NOMO-1 (cell line): ENCODE results near the gene C6orf136.
A peak's percentile ranks its signal among the peaks of the same experiment; 100 is the strongest.
"Not testable (repeated sequence)": the region's sequence is repeated elsewhere in the genome, so short reads cannot be mapped to it uniquely, and the experiment has no call there.

Experiments
- DNase-seq, 2 experiments: peaks; one replicate each; lab custom pipeline; 2025; ENCODE audit not compliant: unreplicated experiment in 2 of 2; lab: John Stamatoyannopoulos, UW

The C6orf136 gene

DNA sequence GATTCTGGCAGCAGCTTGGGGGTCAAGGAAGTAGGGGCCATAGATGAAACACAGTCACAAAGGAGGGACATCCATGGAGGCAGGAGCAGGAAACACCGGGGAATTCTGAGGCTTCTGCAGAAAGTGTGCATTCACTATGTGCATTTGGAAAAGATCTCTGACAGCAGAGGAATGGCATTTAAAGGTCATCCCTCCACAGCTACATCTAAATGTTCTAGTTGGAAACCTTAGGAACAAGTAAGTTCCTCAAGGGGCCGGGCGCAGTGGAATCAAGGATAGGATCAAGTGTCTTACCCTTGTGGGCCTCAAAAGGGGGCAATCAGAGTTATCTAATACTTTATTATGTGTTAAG, 8.8 kb downstream of the C6orf136 start:
- no peak for DNase-seq

DNA sequence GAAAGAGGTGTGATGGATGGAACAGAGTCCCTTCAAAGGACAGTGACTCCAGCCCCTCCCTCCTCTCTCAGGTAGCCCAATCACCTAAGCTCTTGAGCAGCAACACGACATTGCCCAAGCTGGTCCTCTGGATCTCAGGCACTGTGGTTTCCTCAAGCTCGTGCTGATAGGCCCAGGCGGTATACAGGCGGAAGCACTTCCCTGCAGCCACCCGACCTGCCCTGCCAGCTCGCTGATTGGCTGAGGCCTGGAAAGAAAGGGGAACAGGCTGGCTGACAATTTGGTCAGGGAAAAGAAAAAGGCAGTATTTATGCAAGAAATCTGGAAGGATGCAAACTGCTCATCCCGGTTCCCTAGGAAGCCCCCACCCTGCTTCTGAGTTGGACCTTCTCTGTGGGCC, 9.6 kb downstream of the C6orf136 start:
- peak; percentile 77 to 78 for DNase-seq

DNA sequence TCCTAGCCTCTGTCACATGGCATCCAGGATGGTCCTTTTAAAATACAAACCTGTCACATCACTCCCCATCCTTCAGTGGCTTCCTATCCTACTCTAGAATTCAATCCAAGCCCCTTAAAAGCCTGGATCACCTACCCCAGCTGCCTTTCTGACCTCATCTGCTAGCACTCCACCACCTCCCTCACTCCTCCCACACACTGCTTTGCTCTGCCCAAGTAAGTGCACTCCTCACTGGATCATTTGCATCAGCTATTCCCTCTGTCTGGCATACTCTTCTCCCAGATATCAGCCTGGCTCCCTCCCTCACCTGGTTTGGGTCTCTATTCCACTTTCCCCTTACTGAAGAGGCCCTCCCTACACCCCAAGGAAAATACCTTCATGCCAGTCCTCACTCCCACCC, 10.5 kb downstream of the C6orf136 start:
- DNase-seq = no peak

DNA sequence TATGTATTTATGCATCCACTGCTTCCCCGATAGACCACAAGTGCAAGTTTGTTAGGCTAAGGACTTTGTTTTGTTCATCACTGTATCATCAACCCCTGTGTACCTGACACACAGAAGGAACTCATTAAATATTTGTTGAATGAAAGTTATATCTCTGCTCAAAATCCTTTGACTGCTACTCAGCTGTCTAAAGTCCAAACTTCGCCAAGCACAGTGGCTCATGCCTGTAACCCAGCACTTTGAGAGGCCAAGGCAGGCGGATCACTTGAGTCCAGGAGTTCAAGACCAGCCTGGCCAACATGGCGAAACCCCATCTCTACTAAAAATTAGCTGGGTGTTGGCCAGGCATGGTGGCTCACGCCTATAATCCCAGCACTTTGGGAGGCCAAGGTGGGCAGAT, 11.0 kb downstream of the C6orf136 start:
- DNase-seq = not testable (repeated sequence)

DNA sequence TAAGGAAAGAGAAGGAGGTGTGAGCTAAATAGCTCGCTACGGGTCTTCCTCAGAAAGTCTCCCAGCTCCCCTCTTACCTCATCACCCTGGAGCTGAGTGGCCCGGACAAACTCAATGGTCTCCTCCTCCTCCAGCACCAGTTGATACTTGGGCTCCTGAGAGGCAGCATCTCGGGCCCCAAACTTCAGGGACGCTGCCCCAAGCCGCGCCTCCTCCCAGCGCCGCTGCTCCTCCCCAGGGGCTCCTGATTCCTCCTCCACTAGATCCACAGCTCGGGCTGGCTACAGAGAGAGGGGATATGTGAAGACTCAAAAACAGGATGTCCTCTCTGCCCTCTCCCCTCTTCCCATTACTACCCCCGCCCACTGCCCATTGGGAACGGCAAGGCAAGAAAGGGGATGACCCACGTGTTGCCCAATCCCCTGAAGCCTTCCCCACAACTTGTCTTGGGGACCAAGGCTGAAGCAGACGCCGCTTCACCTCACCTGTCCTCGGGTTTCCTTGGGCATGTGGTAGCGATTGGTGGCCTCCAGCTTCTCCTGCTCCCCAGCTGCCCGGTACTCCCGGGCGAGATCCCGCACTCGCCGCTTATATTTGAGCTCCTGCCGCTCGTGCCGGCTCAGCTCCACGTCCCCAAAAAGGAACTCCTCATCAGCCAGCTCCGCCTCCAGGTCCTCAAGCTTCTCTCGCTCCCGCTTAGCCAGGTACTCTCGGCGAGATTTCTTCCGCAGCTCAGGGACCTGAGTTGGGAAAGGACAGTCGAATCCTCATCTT, 18.2 kb downstream of the C6orf136 start:
- no peak for DNase-seq

DNA sequence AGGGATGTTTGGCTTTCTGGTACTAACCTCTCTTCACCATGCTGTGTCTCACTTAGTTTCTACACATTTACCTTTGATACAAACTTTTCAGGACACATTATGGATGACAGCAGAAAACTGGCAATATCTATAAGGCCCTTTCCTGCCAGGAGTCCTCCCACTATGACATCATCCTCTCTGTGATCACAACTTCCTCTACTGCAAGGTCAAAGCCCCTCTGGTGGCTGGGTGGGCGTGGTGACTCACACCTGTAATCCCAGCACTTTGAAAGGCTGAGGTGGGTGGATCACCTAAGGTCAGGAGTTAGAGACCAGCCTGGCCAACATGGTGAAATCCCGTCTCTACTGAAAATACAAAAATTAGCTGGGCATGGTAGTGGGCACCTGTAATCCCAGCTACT, 19.4 kb downstream of the C6orf136 start:
- DNase-seq = not testable (repeated sequence)

DNA sequence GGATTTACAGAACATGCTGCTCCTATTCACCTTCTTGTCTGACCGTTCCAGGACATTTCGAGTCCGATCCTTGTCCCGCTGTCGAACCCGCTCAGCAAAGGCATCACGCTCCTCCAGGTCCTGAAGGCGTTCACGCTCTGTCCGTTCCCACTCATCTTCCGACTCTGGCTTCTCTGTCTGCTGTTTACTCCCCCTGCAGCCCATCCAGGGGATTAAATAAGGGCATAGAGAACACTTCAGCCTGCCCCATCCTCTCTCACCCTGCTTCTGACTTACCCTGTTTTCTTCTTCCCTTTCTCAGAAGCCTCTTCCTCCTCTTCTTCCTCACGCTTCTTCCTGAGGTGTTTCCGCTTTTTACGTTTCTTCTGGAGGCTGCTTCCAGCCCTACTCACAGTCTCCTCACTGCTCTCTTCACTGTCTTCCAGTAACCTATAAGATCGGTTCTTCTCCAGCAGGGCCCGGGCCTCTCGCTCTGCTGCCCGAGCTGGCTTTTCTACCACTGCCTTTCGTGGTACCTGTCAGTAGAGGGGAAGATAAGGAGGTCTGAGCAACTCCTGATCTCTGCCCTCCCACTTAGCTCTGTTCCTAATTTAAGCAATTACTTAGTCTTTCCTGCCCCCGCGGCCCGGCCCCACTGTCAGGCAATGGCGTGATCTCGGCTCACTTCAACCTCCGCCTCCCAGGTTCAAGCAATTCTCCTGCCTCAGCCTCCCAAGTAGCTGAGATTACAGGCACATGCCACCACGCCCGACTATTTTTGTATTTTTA, 24.0 kb downstream of the C6orf136 start:
- DNase-seq = no peak

DNA sequence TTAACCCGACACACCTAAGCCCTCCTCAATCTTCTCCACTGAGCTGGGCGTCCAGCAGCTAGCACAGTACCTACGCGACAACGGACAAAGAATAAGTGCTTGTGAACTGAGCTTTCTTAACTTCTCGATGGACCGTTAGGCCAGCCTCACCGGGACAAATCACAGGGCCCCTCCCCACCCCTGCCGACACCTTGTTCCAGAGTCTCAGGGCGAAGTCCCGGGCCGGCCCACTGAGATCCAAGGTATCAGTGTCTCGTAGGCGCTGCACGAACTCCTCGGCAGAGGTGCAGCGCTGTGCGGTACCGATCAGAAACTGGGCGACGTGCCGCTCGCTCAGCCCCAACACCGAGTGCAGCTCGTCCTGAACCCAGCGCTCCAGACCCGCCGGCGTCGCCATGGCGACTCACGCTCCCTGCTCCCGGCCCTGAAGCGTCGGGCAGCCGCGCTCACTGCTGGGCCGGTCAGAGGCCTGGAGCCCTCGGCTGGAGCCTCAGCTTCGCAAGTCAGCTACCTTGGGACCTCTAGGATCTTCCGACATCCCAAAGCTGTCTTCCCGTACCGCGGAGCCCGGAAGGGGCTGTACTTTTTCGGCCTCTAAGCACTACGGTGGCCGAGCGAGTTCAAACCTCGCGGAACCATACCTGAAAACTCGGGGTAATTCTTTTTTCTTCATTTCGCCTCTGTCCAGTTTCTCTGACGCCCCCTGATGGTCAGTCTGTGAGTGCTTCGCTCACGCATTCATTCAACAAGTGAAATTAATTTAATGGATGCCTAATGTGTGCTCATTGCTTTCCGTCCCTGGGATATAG, 25.7 kb downstream of the C6orf136 start, which contains the start of gene DHX16:
Gene DHX16, minus strand, starts transcription at position 562 of the 809 bp plus-strand sequence. Its CDS starts 165 bp downstream, at position 397.
- peak; percentile 89 to 96 for DNase-seq

DNA sequence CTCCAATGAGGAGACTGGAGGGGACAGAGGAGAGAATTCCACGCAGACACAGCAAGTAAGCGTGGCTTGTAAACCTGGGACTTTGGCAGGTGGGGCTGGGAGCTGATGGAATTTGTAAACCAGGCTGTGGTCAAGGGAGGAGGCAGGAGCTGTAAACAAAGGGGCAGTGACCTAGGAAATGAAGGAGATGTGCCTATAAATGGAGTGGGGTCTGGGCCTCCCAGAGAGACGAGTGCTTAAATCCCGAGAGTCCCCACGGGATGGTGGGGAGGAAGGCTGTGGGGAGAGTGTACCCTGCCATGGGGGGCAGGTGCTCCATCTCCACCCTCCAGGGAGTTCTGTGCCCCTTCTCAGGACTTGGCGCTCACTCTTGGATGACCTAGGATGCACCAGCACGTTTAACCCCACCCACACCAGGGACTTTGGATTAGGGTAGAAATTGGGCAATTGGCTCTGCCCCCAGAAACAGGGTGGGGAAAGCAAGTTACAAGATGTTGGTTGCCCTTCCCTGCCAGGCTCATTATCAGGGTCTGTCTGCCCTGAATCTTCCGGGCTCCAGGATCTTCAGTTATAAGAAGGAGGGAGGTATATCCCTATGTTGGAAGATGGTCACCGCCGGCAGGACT, 29.8 kb downstream of the C6orf136 start:
- DNase-seq = no peak

DNA sequence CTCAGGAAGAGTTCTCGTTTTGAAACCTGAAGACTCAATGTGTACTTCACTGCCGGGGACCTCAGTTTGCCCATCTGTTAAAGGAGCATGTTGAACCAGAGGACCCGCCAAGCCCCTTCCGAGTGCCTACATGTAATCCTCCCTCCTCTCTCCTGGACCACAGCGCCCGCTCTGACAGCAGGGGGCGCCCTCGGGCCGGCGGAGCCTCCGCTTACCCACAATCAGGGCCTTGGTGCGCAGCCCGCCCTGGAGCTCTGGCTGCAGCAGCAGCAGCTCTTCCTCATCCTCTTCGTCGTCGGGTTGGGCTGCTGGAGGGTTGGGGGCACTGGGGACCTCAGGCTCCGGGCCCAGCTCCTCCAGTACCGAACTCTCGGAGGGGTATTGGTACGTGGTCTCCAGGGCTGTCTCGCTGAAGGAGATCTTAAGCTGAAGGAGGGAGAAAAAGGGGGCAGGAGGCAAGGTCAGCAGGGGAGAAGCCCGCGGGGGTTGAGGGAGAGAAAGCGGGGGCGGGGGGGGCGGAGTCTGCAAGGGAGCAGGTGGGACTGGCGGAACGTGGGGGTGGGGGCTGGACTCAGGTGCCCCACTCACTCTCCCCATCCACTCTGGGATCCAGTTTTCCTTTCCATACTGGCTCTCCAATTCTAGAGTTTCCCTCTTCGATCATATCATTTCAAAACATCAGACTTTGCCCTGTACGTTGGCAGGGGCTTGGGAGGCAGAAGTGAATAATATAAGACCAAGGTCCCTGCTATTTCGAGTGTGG, 32.2 kb downstream of the C6orf136 start:
- DNase-seq = peak; percentile 69 to 79

DNA sequence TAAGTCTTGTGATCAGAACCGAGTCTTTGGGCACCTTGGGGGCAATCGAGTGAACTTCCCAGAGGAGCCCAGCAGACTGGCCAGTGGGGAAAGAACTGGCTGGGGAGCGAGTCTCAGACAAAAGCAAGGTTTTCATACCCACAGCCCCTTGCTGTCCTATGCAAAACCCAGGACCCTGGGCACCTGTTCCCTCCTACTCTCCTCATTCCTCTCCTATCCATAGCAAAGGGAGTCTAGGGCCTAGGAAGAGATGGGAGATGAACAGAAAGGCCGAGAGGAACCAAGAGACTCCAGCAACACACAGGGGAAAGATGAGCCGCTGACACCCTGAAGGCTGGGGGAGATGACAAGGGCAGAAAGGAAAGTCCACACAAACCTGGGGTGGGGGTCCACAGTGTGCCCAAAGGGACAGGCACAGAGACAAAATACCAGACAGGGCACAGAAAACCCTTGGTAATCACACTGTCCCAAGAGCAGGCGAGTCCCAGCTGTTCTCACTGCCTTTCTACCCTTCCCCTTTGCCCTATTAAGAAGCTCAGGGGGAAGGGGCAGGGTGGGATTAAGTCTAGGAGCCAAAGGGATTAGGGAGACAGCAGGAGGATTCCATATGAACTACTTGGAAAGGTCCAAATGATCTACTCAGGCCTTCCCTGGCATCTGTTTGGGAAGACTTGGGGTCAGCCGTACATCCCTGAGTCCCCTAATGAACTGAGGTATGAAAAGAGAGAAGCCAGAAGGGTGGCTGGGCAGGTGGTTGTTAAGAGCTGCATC, 33.0 kb downstream of the C6orf136 start:
- DNase-seq = no peak

DNA sequence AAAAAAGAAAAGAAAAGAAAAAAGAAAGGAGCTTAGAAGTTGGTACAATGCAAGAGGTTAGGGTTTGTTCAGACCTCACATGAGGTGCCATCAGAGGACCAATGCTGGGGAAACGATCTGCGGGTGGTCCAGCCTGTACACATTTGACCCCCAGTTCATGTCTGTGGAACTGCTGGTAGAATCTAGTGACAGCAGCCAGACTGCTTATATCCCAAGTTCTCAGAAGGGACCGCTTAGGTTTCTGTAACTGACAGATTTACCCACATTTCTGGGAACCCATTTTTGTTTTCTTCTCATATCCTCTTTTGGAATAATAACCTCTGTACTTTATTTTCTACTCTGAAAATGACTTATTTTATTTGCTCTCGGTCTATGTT, 34.8 kb downstream of the C6orf136 start:
- DNase-seq = no peak

DNA sequence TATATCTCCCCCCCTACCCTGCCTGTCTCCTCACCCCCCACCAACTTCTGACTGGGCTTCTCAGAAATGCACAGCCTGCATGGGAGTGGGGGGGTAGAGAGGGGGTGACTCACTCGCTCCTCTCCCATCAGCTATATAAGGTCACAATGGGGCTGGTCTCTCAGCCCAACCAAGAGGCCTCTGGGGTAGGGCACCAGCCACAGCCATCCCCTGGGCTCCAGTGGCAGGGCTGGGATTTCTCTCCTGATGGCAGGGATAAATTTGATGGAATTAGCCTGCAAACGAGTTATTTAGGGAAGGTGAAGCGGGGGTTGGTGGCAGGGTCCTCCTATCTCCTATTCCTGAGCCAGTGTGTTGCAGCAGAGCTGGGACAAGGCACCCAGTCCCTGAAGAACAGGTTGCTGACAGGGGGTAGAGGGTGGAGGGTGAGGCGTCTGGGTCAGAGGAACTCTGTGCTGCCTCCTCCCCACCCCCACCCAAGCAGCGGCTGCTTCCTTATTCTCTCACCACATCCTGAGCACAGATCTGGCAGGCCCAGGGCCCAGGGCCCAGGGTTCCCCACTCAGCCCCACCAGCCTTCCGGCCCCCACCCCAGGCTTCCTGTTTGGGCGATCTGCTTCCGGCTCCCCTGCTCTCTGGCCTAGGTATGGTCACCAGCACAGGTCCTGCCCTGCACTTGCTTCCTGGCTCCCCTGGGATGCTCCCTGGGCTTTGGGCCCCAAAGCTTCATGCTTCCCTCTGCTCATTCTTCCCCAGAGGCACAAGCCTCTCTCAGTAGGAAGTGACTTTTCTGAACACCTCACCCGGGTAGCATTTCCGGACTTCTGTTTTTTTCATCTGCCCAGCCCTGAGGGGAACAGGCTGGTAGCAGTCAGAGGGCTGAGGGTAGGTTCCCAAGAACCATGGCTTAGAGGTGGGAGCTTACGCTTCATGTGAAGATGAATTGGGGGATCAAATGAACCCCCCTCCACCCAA, 35.5 kb downstream of the C6orf136 start:
- DNase-seq = peak; percentile 94 to 97

DNA sequence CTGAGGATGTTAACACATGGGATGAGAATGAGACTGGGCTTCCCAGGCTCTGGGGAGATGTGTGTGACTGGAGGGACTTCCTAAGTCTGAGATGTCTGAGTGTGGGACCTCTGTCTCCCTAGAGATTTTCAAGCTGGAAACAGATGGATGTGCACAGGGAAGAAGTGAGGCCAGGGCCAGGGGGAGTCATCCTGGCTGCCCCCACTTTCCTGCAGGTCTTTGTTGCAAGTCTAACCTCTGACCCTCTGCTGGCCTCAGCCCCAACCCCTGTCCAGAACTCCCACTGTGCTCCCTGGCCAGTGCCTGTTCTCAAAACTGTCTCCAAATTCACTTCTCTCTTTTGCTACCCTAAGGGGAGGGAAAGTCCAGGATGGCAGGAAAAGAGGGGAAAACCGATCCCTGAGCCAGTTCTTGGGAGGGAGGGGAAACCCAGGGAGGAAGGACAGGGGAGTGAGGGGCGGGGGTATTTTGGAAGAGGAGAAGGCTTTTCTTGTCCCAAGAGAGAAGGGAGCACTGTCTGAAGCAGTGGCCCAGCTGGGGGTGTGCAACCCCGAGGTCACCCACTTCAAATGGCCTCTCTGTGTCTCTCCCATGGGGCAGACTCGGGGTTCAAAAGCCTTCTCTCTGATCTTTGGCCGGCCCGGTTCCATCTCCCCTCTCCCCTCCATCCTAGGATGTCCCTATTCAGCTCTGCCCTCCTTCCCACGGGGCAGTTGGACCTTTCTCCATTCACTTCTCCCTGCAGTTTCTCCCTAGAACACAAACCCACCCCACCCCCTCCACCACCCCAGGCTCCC, 36.4 kb downstream of the C6orf136 start:
- DNase-seq = no peak

DNA sequence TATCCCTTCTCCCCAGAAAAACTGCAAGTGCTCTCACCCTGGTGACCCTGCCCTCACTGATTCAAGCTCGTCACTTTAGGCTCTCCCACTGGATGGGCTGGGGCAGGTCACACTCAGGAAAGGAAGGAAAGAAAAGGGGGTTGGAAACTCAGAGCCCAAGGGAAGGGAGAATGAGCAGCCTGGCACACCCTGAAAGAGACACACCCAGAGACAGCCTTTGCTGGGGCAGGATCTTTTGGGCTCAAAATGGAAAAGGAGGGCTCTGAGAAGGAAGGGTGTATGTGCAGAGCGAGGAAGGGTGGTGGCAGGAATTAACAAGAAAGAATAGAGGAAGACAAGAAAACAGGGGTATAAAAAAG, 37.0 kb downstream of the C6orf136 start:
- no peak for DNase-seq

DNA sequence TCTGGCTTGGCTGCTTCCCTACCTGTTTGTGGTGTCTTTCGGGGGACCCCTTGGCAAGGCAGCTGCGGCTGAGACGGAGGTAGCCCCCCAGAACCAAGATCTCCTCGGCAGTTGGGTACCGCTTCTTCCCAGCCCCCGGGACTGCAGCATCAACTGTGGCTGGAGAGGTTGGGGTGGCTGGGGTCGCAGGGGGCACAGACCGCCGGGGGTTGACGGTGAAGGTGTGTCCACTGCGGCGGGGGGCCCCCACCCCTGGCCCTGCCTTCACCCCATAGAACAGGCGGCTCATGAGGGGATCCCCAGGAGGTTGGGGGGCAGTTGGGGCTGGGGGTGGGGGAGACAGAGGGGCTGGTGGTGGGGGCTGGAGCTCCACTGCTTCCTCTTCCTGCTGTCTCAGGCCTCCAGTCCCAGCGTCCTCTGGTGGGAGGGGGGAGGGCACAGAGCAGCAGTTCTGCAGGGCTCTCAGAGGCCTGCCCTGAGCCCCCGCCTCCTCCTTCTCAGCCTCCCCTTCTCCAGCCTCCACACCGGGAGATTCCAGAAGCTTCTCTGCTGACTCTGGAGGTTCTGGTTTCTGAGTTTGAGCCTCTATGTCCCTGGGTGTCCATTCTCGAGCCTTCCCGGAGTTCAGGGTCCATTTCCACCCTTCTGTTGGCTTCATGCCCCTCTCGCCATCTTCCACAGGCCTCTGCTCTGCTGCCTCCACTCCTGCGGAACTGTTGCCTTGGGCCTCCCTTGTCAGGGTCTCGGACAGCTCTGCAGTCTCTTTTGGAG, 37.6 kb downstream of the C6orf136 start:
- peak; percentile 50 to 61 for DNase-seq
